ENCODE data around the gene E2F6. TPM values are rescaled to one million over a fixed set of nuclear protein-coding genes. Genes with fewer than 3 reads are reported as not detected.

The E2F6 gene
- total and polyA plus RNA-seq, 2 of the 13 experiments (the other 11 are each of a cell fraction or from before 2014, with no cell fraction given) = 27.3 to 36.0 TPM

- TF ChIP-seq AKNA (CRISPR knock-in tag; IDR thresholded peaks at IDR 0.05; ENCODE audit: borderline replicate concordance) = no peak
- no peak for TF ChIP-seq ZBTB4 (CRISPR knock-in tag; IDR thresholded peaks at IDR 0.05; ENCODE audit: borderline replicate concordance)
- TF ChIP-seq POLR2AphosphoS5 (IDR thresholded peaks at IDR 0.05; ENCODE audit: low read depth, low read length) = no peak
- TF ChIP-seq DMAP1 (CRISPR knock-in tag; IDR thresholded peaks at IDR 0.05) = no peak
- TF ChIP-seq ZSCAN31 (CRISPR knock-in tag; IDR thresholded peaks at IDR 0.05; ENCODE audit: low read depth) = peak; percentile 67; the same call in 1 of the 2 replicates
- TF ChIP-seq NFKBIZ (CRISPR knock-in tag; IDR thresholded peaks at IDR 0.05) = peak; percentile 74
- TF ChIP-seq ZFP41 (CRISPR knock-in tag; IDR thresholded peaks at IDR 0.05; ENCODE audit: borderline replicate concordance) = no peak
- no peak for TF ChIP-seq ZNF619 (CRISPR knock-in tag; IDR thresholded peaks at IDR 0.05)
- no peak for TF ChIP-seq MLLT10 (CRISPR knock-in tag; IDR thresholded peaks at IDR 0.05)
- no peak for TF ChIP-seq ZNF670 (CRISPR knock-in tag; IDR thresholded peaks at IDR 0.05; ENCODE audit: borderline replicate concordance)
- TF ChIP-seq ZNF740 (CRISPR knock-in tag; IDR thresholded peaks at IDR 0.05) = no peak
- TF ChIP-seq CSRNP1 (CRISPR knock-in tag; IDR thresholded peaks at IDR 0.05) = no peak
- TF ChIP-seq RFX5 (IDR thresholded peaks at IDR 0.05; ENCODE audit: low read depth, low read length) = no peak
- no peak for TF ChIP-seq PCBP1 (IDR thresholded peaks at IDR 0.05; ENCODE audit: borderline replicate concordance, low read depth, low read length)
- TF ChIP-seq GABPA (IDR thresholded peaks at IDR 0.05; ENCODE audit: low read depth, low read length) = no peak
- no peak for TF ChIP-seq GABPA (CRISPR knock-in tag; IDR thresholded peaks at IDR 0.05; ENCODE audit: low read depth)
- no peak for TF ChIP-seq CREB3 (CRISPR knock-in tag; IDR thresholded peaks at IDR 0.05)
- no peak for TF ChIP-seq TIGD3 (CRISPR knock-in tag; IDR thresholded peaks at IDR 0.05; ENCODE audit: borderline replicate concordance)
These were observed 12.0 kb upstream of the E2F6 start (continued) for GRCh38 chr2:11477994-11478393.

All from HepG2 (cell line).